Keratinocyte (primary cell): ENCODE results near the gene PPEF2.

Experiments
- EZH2 ChIP-seq: IDR thresholded peaks from one replicate; pipeline ENCODE4 v1.6.1; 2012; ENCODE audit warnings: inconsistent platforms, mild to moderate bottlenecking, low read length, moderate library complexity
- TF ChIP-seq, protein P1 (sequence below), 3 experiments: IDR thresholded peaks in 1 of 3; conservative IDR thresholded peaks in 1 of 3; optimal IDR thresholded peaks in 1 of 3; 2 replicates in 2 of 3; 3 replicates in 1 of 3; pipeline versions ENCODE3 to v1.5.1; 2011; ENCODE audit warnings: low read length in 3 of 3, mild to moderate bottlenecking in 3 of 3, moderate library complexity in 2 of 3, control low read depth in 1 of 3, inconsistent platforms in 1 of 3; ENCODE audit not compliant: insufficient read depth in 2 of 3; ENCODE audit errors: extremely low read depth in 1 of 3

DNA sequence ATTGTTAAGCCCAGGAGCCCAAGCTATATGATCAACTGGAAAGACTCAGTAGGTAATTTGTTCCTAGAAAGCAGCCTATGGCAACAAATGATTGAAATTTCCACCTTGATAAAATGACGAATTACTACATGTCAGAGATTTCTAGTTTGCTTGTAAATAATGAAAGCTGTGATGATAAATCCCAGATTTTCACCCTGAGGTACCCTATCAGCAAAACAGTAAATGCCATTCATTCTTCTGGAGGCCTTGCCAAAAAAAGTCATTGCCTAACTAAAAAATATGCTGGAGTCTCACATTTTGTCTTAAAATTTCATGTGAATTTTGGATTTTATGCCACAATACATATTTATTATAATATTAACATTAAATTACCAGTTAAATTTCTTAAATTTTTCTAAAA, 71.3 kb downstream of the PPEF2 start:
- TF ChIP-seq, protein P1, sequence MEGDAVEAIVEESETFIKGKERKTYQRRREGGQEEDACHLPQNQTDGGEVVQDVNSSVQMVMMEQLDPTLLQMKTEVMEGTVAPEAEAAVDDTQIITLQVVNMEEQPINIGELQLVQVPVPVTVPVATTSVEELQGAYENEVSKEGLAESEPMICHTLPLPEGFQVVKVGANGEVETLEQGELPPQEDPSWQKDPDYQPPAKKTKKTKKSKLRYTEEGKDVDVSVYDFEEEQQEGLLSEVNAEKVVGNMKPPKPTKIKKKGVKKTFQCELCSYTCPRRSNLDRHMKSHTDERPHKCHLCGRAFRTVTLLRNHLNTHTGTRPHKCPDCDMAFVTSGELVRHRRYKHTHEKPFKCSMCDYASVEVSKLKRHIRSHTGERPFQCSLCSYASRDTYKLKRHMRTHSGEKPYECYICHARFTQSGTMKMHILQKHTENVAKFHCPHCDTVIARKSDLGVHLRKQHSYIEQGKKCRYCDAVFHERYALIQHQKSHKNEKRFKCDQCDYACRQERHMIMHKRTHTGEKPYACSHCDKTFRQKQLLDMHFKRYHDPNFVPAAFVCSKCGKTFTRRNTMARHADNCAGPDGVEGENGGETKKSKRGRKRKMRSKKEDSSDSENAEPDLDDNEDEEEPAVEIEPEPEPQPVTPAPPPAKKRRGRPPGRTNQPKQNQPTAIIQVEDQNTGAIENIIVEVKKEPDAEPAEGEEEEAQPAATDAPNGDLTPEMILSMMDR (optimal IDR thresholded peaks at IDR 0.05 in 1 of 3, IDR thresholded peaks at IDR 0.05 in 1 of 3, conservative IDR thresholded peaks at IDR 0.05 in 1 of 3; ENCODE audit: extremely low read depth in 1 of 3, insufficient read depth in 2 of 3, low read length in 3 of 3) = no peak
- no peak for TF ChIP-seq EZH2
